GM04503 (cell line): ENCODE data around the gene SLC12A7.
"Not testable (repeated sequence)": the region's sequence is repeated elsewhere in the genome, so short reads cannot be mapped to it uniquely, and the experiment has no call there.

Source experiments
- DNase-seq: peaks from one replicate; pipeline ENCODE4 v3.0.0-alpha.2; 2012; ENCODE audit warnings: low read depth

SLC12A7 gene

DNA sequence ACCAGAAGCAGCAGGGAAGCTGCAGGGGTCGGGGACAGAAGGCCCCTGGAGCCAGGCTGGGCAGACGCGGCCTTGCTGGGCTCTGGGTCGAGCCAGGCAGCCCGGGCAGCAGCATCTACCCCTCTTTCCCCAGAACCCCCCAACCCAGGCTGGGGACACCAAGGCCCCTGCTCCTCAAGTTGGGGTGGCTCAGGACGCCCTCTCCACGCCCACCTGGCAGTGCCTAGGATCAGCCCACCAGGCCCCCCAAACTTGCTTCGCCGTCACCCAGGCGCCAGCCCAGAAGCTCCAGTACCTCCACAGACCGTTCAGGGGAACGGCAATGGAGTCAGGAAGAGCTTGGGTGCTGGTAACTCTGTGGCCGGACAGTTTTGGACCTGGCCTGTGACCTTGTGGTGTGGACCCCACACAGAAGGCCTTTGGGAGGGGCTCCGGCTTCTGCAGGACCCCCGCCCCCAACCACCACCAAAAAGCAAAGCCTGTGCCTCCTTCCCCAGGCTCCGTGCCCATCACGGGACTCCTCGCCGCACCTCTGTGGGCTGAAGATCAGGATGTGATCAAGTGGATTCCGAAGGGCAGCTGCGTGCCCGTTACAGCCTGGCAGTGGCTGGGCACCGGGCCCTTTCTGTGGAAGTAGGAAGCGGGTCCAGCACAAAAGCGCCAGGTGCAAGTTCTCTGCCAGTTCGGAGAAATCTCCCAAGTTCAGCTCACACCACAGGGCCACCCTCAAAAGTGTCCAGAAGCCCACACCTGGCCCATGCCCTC is 2.1 kb downstream of the SLC12A7 start:
- no peak for DNase-seq

DNA sequence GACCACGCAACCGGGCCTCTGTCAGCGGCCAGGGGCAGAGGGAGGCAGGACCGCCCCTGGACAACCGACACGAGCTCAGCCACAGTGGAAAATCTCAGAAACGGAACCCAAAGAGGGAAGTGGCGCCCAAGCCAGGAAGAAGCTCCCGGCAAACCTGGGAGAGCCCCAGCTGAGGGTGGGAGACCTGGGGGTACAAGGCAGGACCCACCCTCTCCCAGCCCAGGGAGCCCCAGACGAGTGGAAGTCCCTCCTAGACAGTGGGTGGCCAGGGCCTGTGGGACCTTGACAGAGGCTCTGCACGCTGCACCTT is 3.0 kb downstream of the SLC12A7 start:
- DNase-seq, result no peak

DNA sequence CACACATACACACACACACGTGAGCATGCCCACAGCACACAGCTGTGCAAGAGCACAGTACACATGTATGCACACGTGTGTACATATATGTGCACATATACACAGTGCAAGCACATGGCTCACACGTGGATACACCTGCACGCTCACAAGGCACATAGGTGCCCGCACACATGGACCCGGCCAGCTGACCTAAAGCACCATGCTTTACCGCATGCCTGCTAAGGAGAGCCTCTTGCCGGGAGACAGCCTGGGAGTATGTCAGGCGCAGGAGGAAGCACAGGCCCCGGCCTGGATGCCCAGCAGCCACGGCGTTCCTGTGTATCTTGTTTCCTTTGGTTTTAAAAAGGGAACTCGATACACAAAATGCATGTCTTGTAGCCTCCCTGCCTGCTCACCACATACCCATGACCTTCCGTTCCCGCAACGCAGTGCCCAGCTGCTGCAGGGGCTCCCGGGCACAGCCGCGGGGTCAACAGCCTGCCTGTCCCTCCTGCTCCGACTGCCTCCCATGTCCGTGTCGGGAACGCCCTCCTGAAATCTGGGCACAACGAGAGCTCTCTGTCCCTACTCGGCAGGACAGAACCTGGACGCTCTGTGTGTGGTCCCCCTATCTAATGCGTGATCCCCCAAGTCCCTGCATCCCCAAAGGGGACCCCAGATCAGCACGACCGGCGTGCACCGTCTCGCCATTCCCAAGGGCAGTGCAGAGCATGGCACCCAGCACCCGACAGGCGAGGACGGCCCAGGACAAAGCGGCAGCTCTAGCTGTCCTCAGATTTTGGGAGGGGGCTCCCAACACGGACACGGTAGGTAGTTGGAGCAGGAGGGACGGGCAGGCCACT is 3.6 kb downstream of the SLC12A7 start:
- no peak for DNase-seq

DNA sequence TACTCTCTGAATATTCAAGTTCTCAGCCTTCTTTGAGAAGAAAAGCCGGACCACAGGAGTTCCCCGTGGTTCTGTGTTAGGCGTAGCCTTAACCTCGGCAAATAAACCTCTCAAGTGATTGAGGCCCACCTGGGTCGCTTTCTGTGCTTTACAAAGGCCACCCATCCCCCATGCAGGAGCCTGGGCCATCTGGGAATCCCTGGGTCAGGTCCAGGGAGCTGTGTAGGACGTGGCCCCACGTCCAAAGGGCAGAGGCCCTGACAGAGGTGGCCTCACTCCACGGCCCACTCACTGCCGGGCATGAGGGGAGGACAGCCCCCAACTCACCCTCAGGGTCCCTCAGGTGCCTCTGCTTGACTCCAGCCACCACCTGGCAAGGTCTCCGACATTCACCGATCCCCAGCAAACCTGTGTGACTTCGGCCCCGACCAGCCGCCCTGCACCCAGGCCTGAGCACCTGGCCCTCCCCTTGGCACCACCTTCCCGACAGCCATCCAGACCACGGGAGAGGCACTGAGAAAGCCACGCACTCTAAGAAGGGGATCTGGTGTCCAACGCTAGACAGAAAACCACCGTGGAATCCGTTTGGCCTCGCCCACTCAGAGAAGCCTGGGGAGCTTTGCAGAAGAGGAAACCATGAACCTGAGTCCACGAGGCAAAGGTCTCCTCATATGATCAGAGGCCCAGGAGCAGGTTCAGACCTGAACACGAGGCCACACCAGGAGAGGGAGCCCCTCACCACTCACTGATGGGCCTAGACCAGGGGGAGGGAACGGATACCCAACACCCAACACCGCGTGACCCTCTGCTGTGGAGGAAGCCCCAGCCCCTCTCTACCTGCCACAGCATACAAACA is 4.5 kb downstream of the SLC12A7 start:
- DNase-seq, result no peak

DNA sequence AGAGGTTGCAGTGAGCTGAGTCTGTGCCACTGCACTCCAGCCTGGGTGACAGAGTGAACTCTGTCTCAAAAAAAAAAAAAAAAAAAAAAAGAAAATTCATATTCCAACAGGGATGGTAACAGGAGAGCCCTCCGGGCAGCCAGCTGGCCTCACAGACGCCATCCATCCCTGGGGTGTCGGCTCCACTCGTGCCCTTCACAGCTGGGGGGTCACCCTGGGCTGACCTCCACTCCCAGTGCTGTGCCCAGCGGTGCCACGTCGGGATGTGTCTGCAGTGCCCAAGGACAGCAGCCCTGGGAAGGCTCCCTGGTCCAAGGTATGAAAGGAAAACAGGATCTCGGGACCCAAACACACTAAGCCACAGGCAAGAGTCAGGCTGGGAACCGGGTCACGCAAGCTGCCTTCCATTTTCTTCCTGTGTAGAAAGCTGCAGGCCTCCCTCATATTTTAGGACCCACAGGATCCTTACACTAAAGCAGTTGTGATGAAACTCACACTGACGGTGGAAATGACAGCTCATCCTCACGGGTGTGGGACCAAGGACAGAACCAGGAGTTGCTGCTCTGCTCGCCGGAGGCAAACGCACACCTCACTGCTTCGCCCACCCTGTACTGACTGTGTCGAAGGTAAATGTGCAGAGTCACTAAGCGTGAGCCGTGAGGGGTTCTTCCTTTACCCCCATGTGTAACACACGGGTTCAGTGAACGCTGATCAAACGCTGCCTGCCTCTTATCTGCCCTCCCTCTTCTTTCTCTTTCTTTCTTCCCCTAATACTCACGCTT is 5.3 kb downstream of the SLC12A7 start:
- no peak for DNase-seq

DNA sequence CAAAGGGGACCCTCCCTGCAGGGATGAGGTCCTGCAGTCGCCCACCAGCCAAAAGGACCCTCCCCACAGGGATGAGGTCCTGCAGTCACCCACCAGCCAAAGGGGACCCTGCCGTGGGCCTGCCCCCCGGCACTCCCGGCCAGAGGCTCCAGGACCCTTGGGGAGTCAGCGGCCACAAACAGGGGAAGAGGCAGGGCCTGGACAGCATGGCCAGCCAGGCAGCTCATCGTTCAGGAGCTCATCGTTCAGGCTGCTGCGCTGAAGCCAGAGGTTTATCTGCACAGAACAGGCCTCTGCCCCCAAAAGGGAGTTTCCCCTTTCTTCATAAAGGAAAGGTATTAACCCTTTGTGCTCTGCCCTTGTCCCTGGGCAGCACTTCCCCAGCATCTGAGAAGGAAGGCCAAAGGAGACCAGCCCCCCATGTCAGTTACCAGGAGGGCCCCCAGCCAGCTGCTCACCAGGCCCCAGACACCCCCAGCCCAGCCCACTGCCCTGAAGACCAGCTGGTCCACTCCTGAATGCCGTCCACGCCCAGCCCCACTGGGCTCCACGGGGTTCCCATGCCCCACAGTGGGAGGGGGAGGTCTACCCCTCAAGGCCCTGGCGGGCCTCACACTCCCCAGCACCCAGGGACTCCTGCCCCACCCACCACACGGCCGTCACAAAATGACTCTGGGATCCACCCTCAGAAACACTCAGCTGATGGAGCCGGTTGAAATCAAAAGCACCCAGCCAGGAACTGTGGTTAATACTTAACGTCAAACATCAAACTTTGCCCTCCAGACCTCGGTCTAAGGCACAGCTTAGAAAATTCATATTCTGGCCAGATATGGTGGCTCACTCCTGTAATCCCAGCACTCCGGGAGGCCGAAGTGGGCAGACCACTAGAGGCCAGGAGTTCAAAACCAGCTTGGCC is 6.3 kb downstream of the SLC12A7 start:
- DNase-seq, result no peak

DNA sequence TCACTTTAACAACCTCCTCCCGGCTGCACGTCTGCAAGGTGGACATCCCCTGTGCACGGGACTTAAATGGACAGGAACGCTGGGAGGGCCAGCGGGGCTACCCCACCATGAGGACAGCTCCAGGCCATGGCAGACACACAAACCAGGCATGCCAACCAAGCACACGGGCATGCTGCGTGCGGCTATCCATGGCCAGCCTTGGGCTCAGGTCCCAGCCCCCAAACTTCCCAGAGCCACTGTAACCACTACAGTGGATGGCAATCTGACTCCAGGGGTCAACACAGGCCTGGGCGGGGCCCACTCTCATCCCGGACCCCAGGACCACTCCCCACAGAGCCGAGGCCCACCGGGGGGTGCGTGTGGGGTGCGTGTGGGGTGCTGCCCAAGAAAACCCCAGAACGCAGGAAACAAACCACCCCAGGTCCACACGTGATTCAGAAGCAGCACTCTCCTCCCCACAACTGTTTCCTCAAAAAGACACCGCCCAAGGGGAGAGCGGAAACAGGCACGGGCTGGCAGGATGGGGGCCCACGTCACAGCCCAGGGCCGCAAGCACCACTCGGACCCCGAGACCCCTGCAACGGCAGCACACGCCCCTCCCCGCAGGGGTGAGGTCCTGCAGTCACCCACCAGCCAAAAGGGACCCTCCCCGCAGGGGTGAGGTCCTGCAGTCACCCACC is 7.4 kb downstream of the SLC12A7 start:
- DNase-seq, result no peak

DNA sequence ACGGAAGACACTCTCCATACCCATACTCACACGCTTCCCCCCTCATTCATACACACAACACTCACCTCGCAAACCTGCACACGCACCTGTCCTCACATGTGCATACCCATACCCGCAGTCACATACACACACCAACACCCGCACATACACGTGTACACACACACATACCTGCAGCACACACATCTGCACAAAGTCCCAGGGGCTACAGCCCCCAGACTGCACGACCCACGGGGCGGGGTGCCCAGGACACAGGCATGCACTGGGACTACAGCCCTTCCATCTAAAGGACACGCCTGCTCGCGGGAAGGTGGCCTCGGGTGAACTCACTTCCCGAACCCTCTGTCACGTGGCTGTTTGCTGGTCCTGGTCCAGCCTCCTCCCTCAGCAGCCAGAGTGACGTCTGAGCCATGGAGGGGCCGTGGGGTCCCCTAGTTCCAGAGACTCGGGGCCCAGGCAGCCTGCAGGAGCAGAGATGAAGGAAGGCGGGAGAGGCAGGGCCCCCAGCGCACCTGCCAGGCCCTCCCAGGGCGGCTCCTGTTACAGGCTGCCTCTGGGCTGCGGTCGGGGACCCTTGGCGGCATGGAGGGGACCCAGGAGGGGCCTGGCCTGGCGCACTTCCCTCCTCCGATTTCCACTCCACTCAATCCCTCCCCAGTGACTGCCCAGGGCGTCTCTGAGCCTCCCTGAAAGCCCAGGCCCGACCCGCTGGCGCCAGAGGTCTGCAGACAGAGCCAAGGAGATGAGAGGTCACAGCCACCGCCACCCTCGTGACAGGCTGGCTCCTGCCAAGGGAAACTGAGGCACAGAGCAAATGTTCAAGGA is 8.1 kb downstream of the SLC12A7 start:
- DNase-seq, result no peak

DNA sequence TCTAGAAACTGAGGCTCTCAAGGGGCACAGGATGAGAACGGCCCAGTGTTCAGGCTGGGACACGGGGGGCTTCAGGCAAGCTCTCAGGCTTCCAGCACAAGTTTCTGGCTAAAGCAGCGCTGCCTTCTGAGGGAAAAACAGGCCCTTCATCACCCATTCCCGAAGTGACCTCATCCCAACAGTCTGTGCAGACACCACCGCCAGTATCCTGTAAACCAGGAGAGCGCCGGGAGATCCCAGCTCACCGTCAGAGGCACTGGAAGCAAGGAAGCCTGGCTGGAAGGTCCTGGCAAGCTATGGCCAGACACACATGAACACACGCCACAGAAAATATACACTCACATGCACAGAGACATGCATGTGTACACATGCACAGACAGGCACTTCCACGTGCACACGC is 8.8 kb downstream of the SLC12A7 start:
- no peak for DNase-seq

DNA sequence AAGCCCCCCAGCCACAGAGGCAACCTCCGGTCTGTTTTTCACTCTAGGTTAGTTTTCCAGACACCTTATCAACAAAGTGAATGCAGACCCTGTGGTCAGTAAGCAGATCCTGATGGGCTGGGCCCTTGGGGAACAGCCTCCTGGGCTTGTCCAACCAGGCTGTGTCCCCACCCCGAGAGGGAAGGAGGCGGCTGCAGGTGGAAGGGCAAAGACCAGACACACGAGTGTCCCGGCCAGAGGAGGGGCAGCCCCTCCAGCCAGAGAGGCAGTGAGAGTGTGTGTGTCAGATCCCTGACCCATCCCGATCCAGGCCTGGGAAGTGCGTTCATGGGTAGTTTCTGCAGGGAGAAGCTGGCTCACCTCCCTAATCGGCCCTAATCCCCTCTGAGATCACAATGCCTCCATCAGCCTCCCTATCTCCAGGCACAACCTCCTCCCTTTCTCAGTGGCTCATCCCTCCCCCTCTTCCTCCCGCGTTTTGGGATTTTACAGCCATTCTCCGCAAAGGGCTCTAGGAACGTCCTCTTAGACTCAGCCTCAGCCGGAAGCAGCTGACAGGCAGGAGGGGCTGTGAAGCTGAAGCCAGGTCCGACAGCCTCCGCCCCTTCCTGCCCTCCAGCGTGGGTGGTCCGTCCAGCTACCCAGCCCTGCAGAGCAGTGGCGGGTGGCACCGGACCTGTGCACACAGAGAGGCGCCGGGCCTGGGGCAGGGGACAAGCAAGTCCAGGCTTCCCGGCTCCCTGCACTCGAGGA is 9.7 kb downstream of the SLC12A7 start:
- no peak for DNase-seq

DNA sequence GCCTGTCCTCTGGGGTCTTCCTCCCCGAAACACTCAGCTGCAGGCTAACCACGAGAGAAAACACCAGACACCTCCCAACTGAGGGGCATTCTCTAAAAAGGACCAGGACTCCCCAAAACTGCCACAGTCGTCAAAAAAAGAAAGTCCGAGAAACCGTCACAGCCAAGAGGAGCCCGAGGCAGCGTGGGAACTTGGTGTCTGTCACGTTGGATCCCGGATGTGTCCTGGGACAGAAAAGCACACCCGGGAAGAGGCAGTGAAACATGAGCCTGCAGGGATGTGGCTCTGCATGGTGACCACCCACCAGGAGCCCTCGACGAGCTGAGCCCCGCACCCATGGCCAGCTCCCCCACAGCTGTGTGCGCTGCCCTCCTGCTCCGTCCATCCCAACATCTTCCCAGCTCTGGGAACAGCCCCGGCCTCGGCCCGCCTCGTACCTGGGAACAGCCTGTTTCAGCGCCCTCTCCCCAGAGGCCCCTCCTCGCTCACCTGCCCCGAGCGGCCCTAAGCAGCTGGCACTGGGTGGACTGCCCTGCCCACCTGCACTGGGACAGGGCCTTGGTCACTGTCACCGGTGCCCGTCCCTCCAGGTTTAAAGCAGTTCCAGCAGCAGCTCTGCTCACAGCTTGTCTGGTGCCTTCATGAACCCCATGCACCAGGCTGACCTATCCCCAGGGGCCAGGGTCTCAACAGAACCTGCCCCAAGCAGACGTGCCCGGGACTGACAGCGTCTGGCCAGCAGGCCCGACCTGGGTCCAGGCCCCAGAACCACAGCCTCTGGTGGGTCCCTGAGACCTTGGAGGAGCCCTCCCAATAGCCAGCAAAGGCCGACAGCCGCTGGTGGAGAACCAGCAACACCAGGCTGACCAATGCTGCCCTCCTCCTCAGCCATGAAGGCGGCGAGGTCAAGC is 10.9 kb downstream of the SLC12A7 start:
- DNase-seq, result no peak

DNA sequence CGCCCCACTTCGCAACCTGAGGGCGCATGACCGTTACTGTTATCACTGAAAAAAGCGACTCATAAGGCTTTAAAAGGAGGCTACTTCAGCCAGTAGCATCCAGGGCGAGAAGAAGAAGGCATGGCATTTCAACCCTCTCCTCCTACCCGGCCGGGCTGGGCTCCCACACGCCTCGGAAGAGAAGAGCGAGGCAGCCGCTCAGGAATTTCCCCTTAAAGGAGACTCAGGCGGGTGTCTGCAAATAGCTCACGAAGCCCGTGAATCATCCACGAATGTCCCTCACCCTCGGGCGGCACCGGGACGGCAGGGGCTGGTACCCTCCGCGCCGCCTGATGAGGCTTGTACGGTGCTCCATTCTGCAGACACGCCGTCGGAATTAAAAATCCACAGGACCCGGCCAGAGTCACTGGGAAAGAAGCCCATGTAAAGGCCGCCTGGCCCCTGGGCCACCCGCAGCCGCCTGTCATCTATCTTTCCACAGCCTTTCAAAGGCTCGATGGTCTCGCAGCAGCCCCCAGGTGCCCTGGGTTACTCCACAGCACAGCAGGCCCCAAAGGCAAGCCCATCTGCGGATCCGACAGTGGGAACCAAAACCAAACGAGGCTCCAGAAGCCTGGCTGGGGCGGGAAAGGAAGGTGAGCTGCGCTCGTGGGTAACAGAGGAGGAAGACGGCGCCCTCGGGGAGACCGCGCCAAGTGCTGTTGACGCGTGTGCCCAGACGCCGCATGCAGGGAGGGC is 11.8 kb downstream of the SLC12A7 start:
- DNase-seq, result no peak

DNA sequence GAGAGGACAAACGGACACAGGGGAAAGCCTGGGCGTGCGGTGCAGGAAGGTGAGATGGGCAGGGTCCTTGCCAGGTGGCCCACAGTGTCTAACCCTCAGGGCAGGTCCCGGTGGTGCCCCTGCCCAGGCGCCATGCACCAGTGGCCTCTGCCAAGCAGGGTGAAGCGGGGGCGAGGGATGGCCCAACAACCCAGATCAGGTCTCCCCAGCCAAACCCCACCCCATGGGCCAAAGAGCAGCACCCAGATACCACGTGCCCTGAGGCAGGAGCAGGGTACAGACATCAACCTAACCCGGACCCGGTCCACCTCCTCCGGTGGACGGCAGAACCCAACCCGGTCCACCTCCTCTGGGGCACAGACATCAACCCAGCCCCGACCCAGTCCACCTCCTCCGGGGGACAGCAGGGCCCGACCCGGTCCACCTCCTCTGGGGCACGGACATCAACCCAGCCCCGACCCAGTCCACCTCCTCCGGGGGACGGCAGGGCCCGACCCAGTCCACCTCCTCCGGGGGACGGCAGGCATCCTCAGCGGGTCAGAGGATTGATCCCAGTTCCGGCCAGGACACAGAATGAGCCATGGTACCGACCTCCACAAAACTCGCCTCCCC is 12.8 kb downstream of the SLC12A7 start:
- DNase-seq, result no peak

DNA sequence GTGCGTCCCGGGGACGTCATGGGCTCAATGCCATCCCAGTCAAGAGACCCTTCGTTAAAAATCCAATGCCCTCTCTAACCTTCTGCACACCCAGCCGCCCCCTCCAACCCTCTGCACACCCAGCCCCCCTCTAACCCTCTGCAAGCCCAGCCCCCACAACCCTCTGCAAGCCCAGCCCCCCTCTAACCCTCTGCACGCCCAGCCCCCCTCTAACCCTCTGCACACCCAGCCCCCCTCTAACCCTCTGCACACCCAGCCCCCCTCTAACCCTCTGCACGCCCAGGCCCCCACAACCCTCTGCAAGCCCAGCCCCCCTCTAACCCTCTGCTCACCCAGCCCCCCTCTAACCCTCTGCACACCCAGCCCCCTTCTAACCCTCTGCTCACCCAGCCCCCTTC is 13.9 kb downstream of the SLC12A7 start:
- not testable (repeated sequence) for DNase-seq

DNA sequence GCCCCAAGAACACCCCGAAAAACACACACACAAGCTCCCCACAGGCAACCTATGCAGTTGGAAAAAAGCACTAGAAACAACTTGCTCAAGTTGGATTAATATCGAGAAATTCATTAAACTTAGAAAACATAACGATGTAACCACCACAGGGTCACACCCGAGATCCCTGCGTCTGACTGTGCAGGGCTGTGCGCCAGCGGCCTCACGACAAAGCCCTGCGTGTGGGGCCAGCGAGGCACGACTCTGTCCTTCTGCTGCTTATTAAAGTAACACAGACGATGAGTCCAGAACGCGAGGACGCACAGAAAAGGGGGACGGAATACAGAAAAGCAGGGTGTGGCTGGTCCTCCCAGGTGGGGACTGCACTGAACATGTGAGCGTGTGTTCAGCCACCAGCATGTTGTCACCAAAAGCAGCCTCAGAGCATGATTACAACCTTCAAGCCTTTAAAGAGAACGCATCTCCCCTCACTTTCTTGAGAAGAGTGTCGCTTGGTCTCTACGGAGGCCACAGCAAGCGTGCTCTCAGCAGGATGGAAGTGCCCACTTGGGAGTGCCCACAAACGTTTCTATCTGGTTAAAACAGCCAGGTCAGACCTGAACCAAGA is 14.4 kb downstream of the SLC12A7 start:
- DNase-seq, result no peak

DNA sequence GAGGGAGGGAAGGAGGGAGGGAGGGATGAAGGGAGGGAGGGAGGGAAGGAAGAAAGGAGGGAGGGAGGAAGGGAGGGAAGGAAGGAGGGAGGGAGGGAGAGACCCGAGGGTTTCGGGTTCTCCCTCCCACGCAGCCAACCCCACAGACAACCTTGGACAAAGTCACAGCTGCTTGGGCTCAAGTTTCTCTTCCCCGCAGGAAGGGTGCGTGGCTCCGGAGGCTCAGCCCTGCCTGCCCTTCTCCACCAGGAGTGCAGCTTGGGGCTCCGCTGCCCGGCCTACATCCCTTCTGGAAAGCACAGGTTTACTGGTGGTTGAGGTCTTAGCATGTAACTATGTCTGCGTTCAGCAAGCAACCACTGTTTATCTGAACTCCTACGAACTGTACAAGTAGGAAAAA is 15.0 kb downstream of the SLC12A7 start:
- no peak for DNase-seq
